Urothelium cell line (cell line): Measurements from ENCODE around the gene AATK.
A peak's percentile ranks its signal among the peaks of the same experiment; 100 is the strongest.

ENCODE experiments used
- DNase-seq: peaks from one replicate; pipeline ENCODE4 v3.0.0; 2011; ENCODE audit warnings: low spot score, mixed read lengths
- FAIRE-seq: peaks from 2 replicates; lab custom pipeline; 2011; peaks lifted over from hg19 to GRCh38; lab: Jason Lieb, UNC

Gene AATK

GRCh38 chr17:81197409-81197795, 31.4 kb upstream of the AATK start:
- DNase-seq (no peak), FAIRE-seq (no peak)

GRCh38 chr17:81196505-81197408, 30.7 kb upstream of the AATK start:
- DNase-seq (no peak), FAIRE-seq (no peak)

- no peak for DNase-seq
- FAIRE-seq = no peak
Observed at GRCh38 chr17:81195941-81196495, 30.0 kb upstream of the AATK start.

GRCh38 chr17:81194941-81195901, 29.2 kb upstream of the AATK start:
- DNase-seq (no peak), FAIRE-seq (peak; percentile 5)

GRCh38 chr17:81194225-81194760, 28.3 kb upstream of the AATK start:
- FAIRE-seq = no peak
- no peak for DNase-seq

- DNase-seq (no peak), FAIRE-seq (no peak)
Observed at GRCh38 chr17:81193470-81194224, 27.6 kb upstream of the AATK start.

GRCh38 chr17:81193051-81193410, 27.0 kb upstream of the AATK start:
- FAIRE-seq = no peak
- DNase-seq = no peak

GRCh38 chr17:81192386-81193050, 26.5 kb upstream of the AATK start:
- FAIRE-seq (no peak), DNase-seq (no peak)

- peak; percentile 17 for FAIRE-seq
Observed at GRCh38 chr17:81191646-81192045, 25.6 kb upstream of the AATK start.

GRCh38 chr17:81191116-81191515, 25.1 kb upstream of the AATK start:
- no peak for DNase-seq
- no peak for FAIRE-seq

More at GRCh38 chr17:81191646-81192045, 25.6 kb upstream of the AATK start:
- DNase-seq = no peak

- DNase-seq (no peak), FAIRE-seq (no peak)
Observed at GRCh38 chr17:81190591-81190990, 24.6 kb upstream of the AATK start.

GRCh38 chr17:81189670-81190530, 23.9 kb upstream of the AATK start:
- DNase-seq = no peak
- peak; percentile 48 for FAIRE-seq

- FAIRE-seq = no peak
Observed at GRCh38 chr17:81189016-81189415, 23.0 kb upstream of the AATK start.

GRCh38 chr17:81188491-81188840, 22.4 kb upstream of the AATK start:
- no peak for FAIRE-seq
- no peak for DNase-seq

More at GRCh38 chr17:81189016-81189415, 23.0 kb upstream of the AATK start:
- no peak for DNase-seq

- FAIRE-seq (no peak), DNase-seq (no peak)
Observed at GRCh38 chr17:81187586-81188490, 21.8 kb upstream of the AATK start.

GRCh38 chr17:81187120-81187519, 21.1 kb upstream of the AATK start:
- FAIRE-seq (no peak), DNase-seq (no peak)

GRCh38 chr17:81186203-81186602, 20.2 kb upstream of the AATK start:
- FAIRE-seq = no peak
- DNase-seq = no peak

- no peak for DNase-seq
Observed at GRCh38 chr17:81184555-81184954, 18.5 kb upstream of the AATK start.

More at GRCh38 chr17:81184555-81184954, 18.5 kb upstream of the AATK start:
- no peak for FAIRE-seq
